ENCODE data around the gene PDZD4. TPM values are rescaled to one million over a fixed set of nuclear protein-coding genes. Genes with fewer than 3 reads are reported as not detected.

PDZD4 gene
- total RNA-seq, 1 experiment from 2014 or later: 120 TPM

GRCh38 chrX:153804621-153805020, 25.7 kb downstream of the PDZD4 start (continued):
- TF ChIP-seq ARID4B (CRISPR knock-in tag; IDR thresholded peaks at IDR 0.05; ENCODE audit: borderline replicate concordance): no peak
- TF ChIP-seq ATF1 (CRISPR knock-in tag; IDR thresholded peaks at IDR 0.05): no peak
- TF ChIP-seq AR (CRISPR knock-in tag; IDR thresholded peaks at IDR 0.05): no peak
- TF ChIP-seq ERG (CRISPR knock-in tag; IDR thresholded peaks at IDR 0.05): no peak

- no peak overlapping the region for H3K27ac Mint-ChIP-seq
- no peaks in the 10 kb centered on the region for H3K9me3 Mint-ChIP-seq
- no peak overlapping the region for H3K4me3 Mint-ChIP-seq
- peaks cover 2% of the 10 kb centered on the region; the same call in 1 of the 2 replicates for H3K4me1 Mint-ChIP-seq
- H3K36me3 Mint-ChIP-seq: peaks cover 7% of the 10 kb centered on the region
- H3K27me3 Mint-ChIP-seq (ENCODE audit: low read depth): no peaks in the 10 kb centered on the region
- ChIA-PET CTCF (interaction anchor here (0.6 to 1.4 kb wide), 3 partner anchors 17 to 195 kb away, joined by 3 to 4 read pairs (median 4); no protein-coding TSS in a partner anchor), POLR2A (interaction anchor here (1.1 kb wide), 1 partner anchor 10 kb away, joined by 4 read pairs; the partner anchor contains the start of genes IDH3G and SSR4)
- TF ChIP-seq E2F1 (CRISPR knock-in tag; IDR thresholded peaks at IDR 0.05) (no peak), ZNF263 (CRISPR knock-in tag; IDR thresholded peaks at IDR 0.05; ENCODE audit: low read depth) (no peak)
- DNase-seq (ENCODE audit: low spot score) (no peak), ATAC-seq (no peak)
Observed at GRCh38 chrX:153804100-153804595, 26.2 kb downstream of the PDZD4 start.

GRCh38 chrX:153803211-153804099, 26.9 kb downstream of the PDZD4 start:
- Mint-ChIP-seq H3K4me3 (no peak overlapping the region), H3K4me1 (peaks cover 2% of the 10 kb centered on the region; the same call in 1 of the 2 replicates), H3K27me3 (ENCODE audit: low read depth) (no peaks in the 10 kb centered on the region), H3K36me3 (peaks cover 7% of the 10 kb centered on the region), H3K27ac (0 out of 2 replicates have a peak overlapping the region, but pooled peaks have one; percentile 49), H3K9me3 (no peaks in the 10 kb centered on the region)
- ChIA-PET POLR2A (interaction anchor here (1.1 kb wide), 1 partner anchor 9 kb away, joined by 4 read pairs; the partner anchor contains the start of genes IDH3G and SSR4), CTCF (interaction anchor here (0.6 to 1.4 kb wide), 3 partner anchors 18 to 196 kb away, joined by 3 to 4 read pairs (median 4); no protein-coding TSS in a partner anchor)
- DNase-seq (ENCODE audit: low spot score): no peak
- no peak for ATAC-seq
- no peak for TF ChIP-seq ZNF232 (CRISPR knock-in tag; IDR thresholded peaks at IDR 0.05)
- no peak for TF ChIP-seq ZNF425 (CRISPR knock-in tag; conservative IDR thresholded peaks at IDR 0.05)
- TF ChIP-seq ZNF512 (CRISPR knock-in tag; IDR thresholded peaks at IDR 0.05; ENCODE audit: borderline replicate concordance): no peak
- TF ChIP-seq USF1 (CRISPR knock-in tag; IDR thresholded peaks at IDR 0.05): no peak
- no peak for TF ChIP-seq TCF7 (CRISPR knock-in tag; IDR thresholded peaks at IDR 0.05; ENCODE audit: low read depth)
- TF ChIP-seq JUN (CRISPR knock-in tag; IDR thresholded peaks at IDR 0.05): no peak
- TF ChIP-seq RORB (CRISPR knock-in tag; IDR thresholded peaks at IDR 0.05): no peak
- no peak for TF ChIP-seq CBFB (CRISPR knock-in tag; IDR thresholded peaks at IDR 0.05; ENCODE audit: low read depth)
- no peak for TF ChIP-seq NR1H2 (CRISPR knock-in tag; IDR thresholded peaks at IDR 0.05)
- no peak for TF ChIP-seq ESRRA (CRISPR knock-in tag; IDR thresholded peaks at IDR 0.05; ENCODE audit: borderline replicate concordance)

Data from WTC11 (cell line).